Parathyroid adenoma (tissue), 2 donors: ENCODE results near the gene ACR.
A peak's percentile ranks its signal among the peaks of the same experiment; 100 is the strongest.
"Not testable (repeated sequence)": the region's sequence is repeated elsewhere in the genome, so short reads cannot be mapped to it uniquely, and the experiment has no call there.

Experiments
- H2AFZ ChIP-seq: fragments of 300-600 bp; sonication (generic); one replicate; pipeline ENCODE4 v1.7.0; 2017; ENCODE audit warnings: antibody characterized with exemption, mild to moderate bottlenecking
- H3K27ac ChIP-seq: fragments of 300-600 bp; sonication (generic); one replicate; pipeline ENCODE4 v1.7.0; 2017
- H3K27me3 ChIP-seq: fragments of 300-600 bp; sonication (generic); one replicate; pipeline ENCODE4 v1.7.0; 2017; ENCODE audit warnings: low read length; ENCODE audit not compliant: control insufficient read depth, insufficient read depth
- H3K36me3 ChIP-seq: fragments of 300-600 bp; sonication (generic); one replicate; pipeline ENCODE4 v1.7.0; 2017; ENCODE audit warnings: low read length; ENCODE audit not compliant: control insufficient read depth, insufficient read depth
- H3K4me1 ChIP-seq: fragments of 300-600 bp; sonication (generic); one replicate; pipeline ENCODE4 v1.7.0; 2017; ENCODE audit warnings: control low read depth
- H3K4me2 ChIP-seq: fragments of 300-600 bp; sonication (generic); one replicate; pipeline ENCODE4 v1.7.0; 2017; ENCODE audit warnings: low read length
- H3K4me3 ChIP-seq: fragments of 300-600 bp; sonication (generic); one replicate; pipeline ENCODE4 v1.7.0; 2017; ENCODE audit warnings: low read depth, low read length
- H3K79me2 ChIP-seq: fragments of 300-600 bp; sonication (generic); one replicate; pipeline ENCODE4 v1.7.0; 2017; ENCODE audit warnings: control low read depth
- H3K9ac ChIP-seq: fragments of 300-600 bp; sonication (generic); one replicate; pipeline ENCODE4 v1.7.0; 2017; ENCODE audit warnings: mild to moderate bottlenecking
- H3K9me3 ChIP-seq: fragments of 300-600 bp; sonication (generic); one replicate; pipeline ENCODE4 v1.7.0; 2017; ENCODE audit warnings: low read length; ENCODE audit not compliant: control insufficient read depth
- CTCF ChIP-seq: fragments of 300-600 bp; sonication (generic); IDR thresholded peaks from one replicate; pipeline ENCODE4 v1.7.0; 2017; ENCODE audit warnings: antibody characterized with exemption, mild to moderate bottlenecking
- donor health status: primary hyperparathyroidism.

The ACR gene

GRCh38 chr22:50755251-50755650, 17.2 kb downstream of the ACR start:
- not testable (repeated sequence) for H3K4me1 ChIP-seq, H3K4me2 ChIP-seq

GRCh38 chr22:50756406-50756805, 18.4 kb downstream of the ACR start:
- H3K27ac ChIP-seq, H3K9ac ChIP-seq, H3K36me3 ChIP-seq, H3K27me3 ChIP-seq, H3K4me2 ChIP-seq, H3K9me3 ChIP-seq, H3K4me1 ChIP-seq, H3K79me2 ChIP-seq: not testable (repeated sequence)
- Histone ChIP-seq H2AFZ (peak overlapping the region; percentile 46), H3K4me3 (peak overlapping the region; percentile 42)

More at GRCh38 chr22:50755251-50755650, 17.2 kb downstream of the ACR start:
- not testable (repeated sequence) for H3K4me3 ChIP-seq, H3K9me3 ChIP-seq, H3K27ac ChIP-seq, H3K9ac ChIP-seq, H3K79me2 ChIP-seq, H3K36me3 ChIP-seq, H3K27me3 ChIP-seq, H2AFZ ChIP-seq

- H3K9ac ChIP-seq, H3K9me3 ChIP-seq, H3K79me2 ChIP-seq, H3K36me3 ChIP-seq, H3K4me1 ChIP-seq, H3K27me3 ChIP-seq: not testable (repeated sequence)
- Histone ChIP-seq H3K4me2 (peak overlapping the region; percentile 60), H2AFZ (peak overlapping the region; percentile 83), H3K27ac (peak overlapping the region; percentile 74), H3K4me3 (peak overlapping the region; percentile 42)
- TF ChIP-seq CTCF = peak; percentile 23
Measured at GRCh38 chr22:50756949-50757491, 19.0 kb downstream of the ACR start.

GRCh38 chr22:50759597-50760341, 21.8 kb downstream of the ACR start:
- not testable (repeated sequence) for H3K9ac ChIP-seq, H3K4me1 ChIP-seq, H3K9me3 ChIP-seq, H3K4me2 ChIP-seq, H3K79me2 ChIP-seq, H2AFZ ChIP-seq, H3K4me3 ChIP-seq, H3K27ac ChIP-seq, H3K27me3 ChIP-seq, H3K36me3 ChIP-seq

- not testable (repeated sequence) for H3K4me2 ChIP-seq, H3K36me3 ChIP-seq, H3K9me3 ChIP-seq, H3K4me1 ChIP-seq, H2AFZ ChIP-seq, H3K79me2 ChIP-seq, H3K9ac ChIP-seq, H3K4me3 ChIP-seq, H3K27ac ChIP-seq, H3K27me3 ChIP-seq
Measured at GRCh38 chr22:50761829-50762228, 23.8 kb downstream of the ACR start.

- H3K27me3 ChIP-seq, H3K4me2 ChIP-seq, H3K9ac ChIP-seq, H3K9me3 ChIP-seq, H3K4me3 ChIP-seq, H3K27ac ChIP-seq, H3K4me1 ChIP-seq, H3K36me3 ChIP-seq, H2AFZ ChIP-seq, H3K79me2 ChIP-seq: not testable (repeated sequence)
Measured at GRCh38 chr22:50764288-50764687, 26.3 kb downstream of the ACR start.

- H3K4me2 ChIP-seq, H3K4me3 ChIP-seq, H3K9ac ChIP-seq, H3K27ac ChIP-seq, H3K27me3 ChIP-seq, H3K9me3 ChIP-seq, H2AFZ ChIP-seq, H3K4me1 ChIP-seq, H3K79me2 ChIP-seq, H3K36me3 ChIP-seq: not testable (repeated sequence)
- TF ChIP-seq CTCF = peak; percentile 51
Measured at GRCh38 chr22:50775132-50775531, 37.1 kb downstream of the ACR start.

- H3K27me3 ChIP-seq, H3K4me2 ChIP-seq, H3K4me1 ChIP-seq, H3K9me3 ChIP-seq, H3K4me3 ChIP-seq, H2AFZ ChIP-seq, H3K9ac ChIP-seq, H3K79me2 ChIP-seq, H3K27ac ChIP-seq, H3K36me3 ChIP-seq: not testable (repeated sequence)
Measured at GRCh38 chr22:50777631-50778030, 39.6 kb downstream of the ACR start.

GRCh38 chr22:50780244-50780643, 42.2 kb downstream of the ACR start:
- not testable (repeated sequence) for H3K27me3 ChIP-seq, H3K4me3 ChIP-seq, H3K9ac ChIP-seq, H3K9me3 ChIP-seq, H3K36me3 ChIP-seq, H3K27ac ChIP-seq, H3K4me2 ChIP-seq, H2AFZ ChIP-seq, H3K79me2 ChIP-seq, H3K4me1 ChIP-seq
